H1 (cell line): ENCODE measurements around the gene HOMER2. TPM values are rescaled to one million over a fixed set of nuclear protein-coding genes. Genes with fewer than 3 reads are reported as not detected.

Experiments
- CBX5 ChIP-seq: fragments of 300-800, 300-1000 bp; sonication (generic); IDR thresholded peaks from 2 replicates; pipeline ENCODE4 v1.7.1; 2016; ENCODE audit warnings: antibody characterized with exemption, low read length, low read depth
- CHD1 ChIP-seq: IDR thresholded peaks from 2 replicates; pipeline ENCODE4 v1.6.1; 2012; ENCODE audit warnings: low read depth, low read length, improper control_type of control experiment
- MAFK ChIP-seq: IDR thresholded peaks from 2 replicates; pipeline ENCODE4 v1.6.1; 2012; ENCODE audit warnings: low read depth, mild to moderate bottlenecking, improper control_type of control experiment, low read length
- RAD21 ChIP-seq, 2 experiments: IDR thresholded peaks in 1 of 2; conservative IDR thresholded peaks in 1 of 2; 2 replicates each; pipeline ENCODE4 v1.6.1; 2011; ENCODE audit warnings: low read depth in 2 of 2, low read length in 2 of 2, improper control_type of control experiment in 1 of 2, inconsistent platforms in 1 of 2, mild to moderate bottlenecking in 1 of 2, moderate library complexity in 1 of 2
- RXRA ChIP-seq: IDR thresholded peaks from 2 replicates; pipeline ENCODE4 v1.6.1; 2011; ENCODE audit warnings: low read depth, mild to moderate bottlenecking, low read length, moderate library complexity; ENCODE audit not compliant: insufficient read depth
- SP4 ChIP-seq: IDR thresholded peaks from 2 replicates; pipeline ENCODE4 v1.6.1; 2012; ENCODE audit warnings: low read length, inconsistent platforms
- SUZ12 ChIP-seq: fragments of 200-600 bp; sonication (generic); IDR thresholded peaks from 2 replicates; pipeline ENCODE4 v1.6.1; 2012; ENCODE audit warnings: mild to moderate bottlenecking, inconsistent platforms, low read length, moderate library complexity, mixed read lengths
- TBP ChIP-seq: IDR thresholded peaks from 2 replicates; pipeline ENCODE4 v1.6.1; 2011; ENCODE audit warnings: low read depth, low read length, improper control_type of control experiment
- polyA plus RNA-seq, 7 experiments: library from polyadenylated mRNA; depleted of rRNA in 3 of 7; stranded (reverse) in 5 of 7; unstranded in 2 of 7; fragments of >200 nt in 5 of 7; fragments of 200-250 nt in 2 of 7; gene quantifications; 1 replicate in 5 of 7; 2 replicates in 1 of 7; 4 replicates in 1 of 7; pipeline versions ENCODE4 v1.2.1 to v1.2.3, GENCODE V29; 2011 to 2013; ENCODE audit warnings: missing spikeins in 2 of 7, mixed read lengths in 2 of 7
- total RNA-seq: library from RNA; stranded (reverse); fragmentation: NEBNext Ultra II Directional; extraction: Animal tissue kit (Norgen Biotek cat#: 25700); gene quantifications from 2 replicates; pipeline ENCODE4 v1.2.1, GENCODE V29; 2021
- TF ChIP-seq, protein P1 (sequence below): IDR thresholded peaks from 2 replicates; pipeline ENCODE4 v1.6.1; 2012; ENCODE audit warnings: low read length, inconsistent platforms

Gene HOMER2
- total and polyA plus RNA-seq, 2 of the 8 experiments (the other 6 are each of a cell fraction or from before 2014, with no cell fraction given) = 12.5 to 27.6 TPM

DNA sequence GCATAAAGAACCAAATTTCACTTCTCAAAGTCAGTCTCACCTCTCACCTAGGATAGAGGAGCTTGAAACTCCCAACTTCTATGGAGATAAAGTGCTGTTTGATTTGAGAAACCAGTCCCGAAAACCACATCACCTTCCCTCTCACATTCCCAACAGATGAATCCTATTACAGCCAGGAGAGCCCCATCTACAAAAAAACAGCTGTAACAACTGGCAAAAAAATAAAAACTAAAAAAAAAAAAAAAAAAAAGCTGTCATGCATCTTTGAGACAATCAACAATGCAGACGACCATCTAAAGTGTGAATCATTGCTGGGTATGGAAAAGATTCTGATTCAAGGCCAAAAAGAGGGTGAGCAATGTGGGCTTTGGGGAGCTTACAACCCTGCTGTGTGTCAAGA lies 23.8 kb downstream of the HOMER2 start (continued):
- TF ChIP-seq, protein P1, sequence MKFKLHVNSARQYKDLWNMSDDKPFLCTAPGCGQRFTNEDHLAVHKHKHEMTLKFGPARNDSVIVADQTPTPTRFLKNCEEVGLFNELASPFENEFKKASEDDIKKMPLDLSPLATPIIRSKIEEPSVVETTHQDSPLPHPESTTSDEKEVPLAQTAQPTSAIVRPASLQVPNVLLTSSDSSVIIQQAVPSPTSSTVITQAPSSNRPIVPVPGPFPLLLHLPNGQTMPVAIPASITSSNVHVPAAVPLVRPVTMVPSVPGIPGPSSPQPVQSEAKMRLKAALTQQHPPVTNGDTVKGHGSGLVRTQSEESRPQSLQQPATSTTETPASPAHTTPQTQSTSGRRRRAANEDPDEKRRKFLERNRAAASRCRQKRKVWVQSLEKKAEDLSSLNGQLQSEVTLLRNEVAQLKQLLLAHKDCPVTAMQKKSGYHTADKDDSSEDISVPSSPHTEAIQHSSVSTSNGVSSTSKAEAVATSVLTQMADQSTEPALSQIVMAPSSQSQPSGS = no peak
- TF ChIP-seq CBX5 = no peak
- TF ChIP-seq MAFK = no peak
- no peak for TF ChIP-seq SUZ12
- no peak for TF ChIP-seq CHD1
- TF ChIP-seq TBP = no peak
- no peak for TF ChIP-seq RAD21 (IDR thresholded peaks at IDR 0.05 in 1 of 2, conservative IDR thresholded peaks at IDR 0.05 in 1 of 2; ENCODE audit: low read depth in 2 of 2, low read length in 2 of 2)
- no peak for TF ChIP-seq RXRA
- no peak for TF ChIP-seq SP4
